Fibroblast of villous mesenchyme (primary cell): Measurements from ENCODE around the gene SF3A2. TPM values are rescaled to one million over a fixed set of nuclear protein-coding genes. Genes with fewer than 3 reads are reported as not detected.

ENCODE experiments used
- DNase-seq: peaks from one replicate; pipeline ENCODE4 v3.0.0-alpha.2; 2010; ENCODE audit warnings: low read depth
- H3K4me3 ChIP-seq: 2 replicates; pipeline ENCODE4 v1.5.1; 2011; ENCODE audit warnings: low read depth, mild to moderate bottlenecking, low read length
- total RNA-seq: library from RNA; depleted of rRNA; stranded (reverse); fragments of >200 nt; gene quantifications from 2 replicates; pipeline ENCODE4 v1.2.3, GENCODE V29; 2012
- TF ChIP-seq, protein P1 (sequence below): IDR thresholded peaks from 2 replicates; pipeline ENCODE4 v1.5.1; 2012; ENCODE audit warnings: low read depth, mild to moderate bottlenecking, low read length; ENCODE audit not compliant: insufficient read depth

The SF3A2 gene
- total RNA-seq, 1 donor: 24.6 TPM

DNA sequence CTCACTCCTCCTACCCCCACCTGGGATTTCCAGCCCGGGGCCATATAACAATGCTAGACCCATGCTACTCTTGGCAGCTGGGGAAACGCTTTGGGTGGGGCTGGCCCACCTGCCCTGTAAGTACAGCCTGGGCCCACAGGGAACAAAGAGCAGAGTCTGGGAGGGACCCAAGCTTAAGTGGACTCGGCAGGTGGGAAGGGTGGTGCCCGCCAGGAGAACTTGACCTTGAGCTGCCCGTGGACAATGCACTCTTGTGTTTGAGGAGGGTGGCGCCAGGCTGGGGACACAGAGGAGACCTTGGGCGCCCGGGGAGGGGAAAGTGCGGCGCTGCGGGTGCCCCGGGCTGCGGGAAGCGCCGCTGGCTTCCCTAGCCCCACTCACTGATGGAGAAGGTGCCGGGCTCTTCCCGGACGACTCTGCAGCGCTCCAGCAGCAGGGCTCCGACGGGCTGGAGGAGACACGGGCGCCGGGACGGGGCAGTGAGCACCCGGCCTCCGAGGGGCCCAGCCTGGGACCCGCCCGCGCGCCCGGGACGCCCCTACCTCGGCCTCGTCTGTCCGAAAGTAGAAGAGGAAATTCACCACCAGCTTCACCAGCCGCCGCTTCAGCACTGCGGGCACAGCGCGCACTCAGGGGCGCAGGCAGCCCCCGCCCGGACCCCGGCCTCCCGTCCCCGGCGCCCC lies 1.1 kb upstream of the SF3A2 start:
- no peak for DNase-seq
- TF ChIP-seq, protein P1, sequence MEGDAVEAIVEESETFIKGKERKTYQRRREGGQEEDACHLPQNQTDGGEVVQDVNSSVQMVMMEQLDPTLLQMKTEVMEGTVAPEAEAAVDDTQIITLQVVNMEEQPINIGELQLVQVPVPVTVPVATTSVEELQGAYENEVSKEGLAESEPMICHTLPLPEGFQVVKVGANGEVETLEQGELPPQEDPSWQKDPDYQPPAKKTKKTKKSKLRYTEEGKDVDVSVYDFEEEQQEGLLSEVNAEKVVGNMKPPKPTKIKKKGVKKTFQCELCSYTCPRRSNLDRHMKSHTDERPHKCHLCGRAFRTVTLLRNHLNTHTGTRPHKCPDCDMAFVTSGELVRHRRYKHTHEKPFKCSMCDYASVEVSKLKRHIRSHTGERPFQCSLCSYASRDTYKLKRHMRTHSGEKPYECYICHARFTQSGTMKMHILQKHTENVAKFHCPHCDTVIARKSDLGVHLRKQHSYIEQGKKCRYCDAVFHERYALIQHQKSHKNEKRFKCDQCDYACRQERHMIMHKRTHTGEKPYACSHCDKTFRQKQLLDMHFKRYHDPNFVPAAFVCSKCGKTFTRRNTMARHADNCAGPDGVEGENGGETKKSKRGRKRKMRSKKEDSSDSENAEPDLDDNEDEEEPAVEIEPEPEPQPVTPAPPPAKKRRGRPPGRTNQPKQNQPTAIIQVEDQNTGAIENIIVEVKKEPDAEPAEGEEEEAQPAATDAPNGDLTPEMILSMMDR: no peak
- peak overlapping the region; percentile 80 for H3K4me3 ChIP-seq

DNA sequence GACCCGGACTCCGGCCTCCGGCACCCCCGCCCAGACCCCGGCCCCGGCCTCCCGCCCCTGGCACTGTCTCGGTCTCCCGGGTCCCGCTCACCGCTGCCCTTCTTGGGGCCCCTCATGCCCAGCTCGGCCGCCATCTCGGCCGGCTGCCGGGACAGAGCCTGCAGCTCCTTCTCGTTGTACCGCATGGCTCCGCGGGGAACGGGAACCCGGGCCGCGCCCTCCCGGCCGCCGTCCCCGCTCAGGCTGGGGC lies 635 bp upstream of the SF3A2 start:
- peak overlapping the region; percentile 80 for H3K4me3 ChIP-seq
- no peak for DNase-seq
- TF ChIP-seq, protein P1: no peak

DNA sequence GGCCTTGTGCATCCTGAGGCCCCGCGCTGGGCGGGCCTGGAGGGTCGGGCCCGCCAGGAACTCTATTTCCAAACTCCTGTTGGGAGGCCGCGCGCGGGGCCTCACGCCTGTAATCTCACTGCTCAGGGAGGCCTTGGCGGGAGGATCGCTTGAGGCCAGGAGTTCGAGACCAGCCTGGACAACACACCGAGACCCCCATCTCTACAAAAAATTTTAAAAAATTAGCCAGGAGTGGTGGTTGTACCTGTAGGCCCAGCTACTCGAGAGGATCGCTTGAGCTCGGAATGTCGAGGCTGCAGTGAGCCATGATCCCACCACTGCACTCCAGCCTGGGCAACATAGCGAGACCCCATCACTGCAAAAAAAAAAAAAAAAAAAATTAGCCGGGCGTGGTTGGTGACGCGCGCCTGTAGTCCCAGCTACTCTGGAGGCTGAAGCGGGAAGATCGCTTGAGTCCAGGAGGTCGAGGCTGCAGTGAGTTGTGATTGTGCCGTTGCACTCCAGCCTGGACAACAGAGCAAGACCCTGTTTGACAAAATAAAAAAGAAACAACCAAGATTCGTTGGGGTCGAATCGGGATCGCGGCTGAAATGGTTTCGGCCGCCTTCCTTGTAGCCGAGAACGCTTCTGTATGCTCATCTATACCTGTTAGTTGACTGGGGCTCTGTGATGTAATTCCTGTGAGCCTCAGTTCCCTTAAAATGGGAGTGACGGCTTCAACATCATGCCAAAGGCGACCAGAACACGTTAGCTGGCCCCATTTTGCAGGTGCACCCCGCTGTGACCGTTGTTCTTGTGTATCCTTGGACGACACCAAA lies 636 bp downstream of the SF3A2 start:
- H3K4me3 ChIP-seq: peak overlapping the region; percentile 80
- TF ChIP-seq, protein P1: no peak
- no peak for DNase-seq

DNA sequence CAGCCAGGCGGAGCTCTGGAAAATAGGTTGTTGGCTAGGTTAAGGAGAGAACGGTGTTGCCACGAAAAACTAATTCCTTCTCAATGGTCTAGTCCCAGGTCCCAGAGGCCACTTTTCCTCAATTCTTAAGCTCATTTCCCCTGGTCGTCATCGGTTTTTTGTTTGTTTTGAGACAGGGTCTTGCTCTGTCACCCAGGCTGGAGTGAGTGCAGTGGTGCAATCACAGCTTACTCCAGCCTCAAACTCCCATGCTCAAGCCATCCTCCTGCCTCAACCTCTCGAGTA lies 1.2 kb downstream of the SF3A2 start:
- TF ChIP-seq, protein P1: no peak
- peak overlapping the region; percentile 80 for H3K4me3 ChIP-seq
- no peak for DNase-seq

- TF ChIP-seq, protein P1: no peak
- peak overlapping the region; percentile 80 for H3K4me3 ChIP-seq
- peak; percentile 34 for DNase-seq
Observed at GRCh38 chr19:2239173-2239572, 2.5 kb downstream of the SF3A2 start.

- peak; percentile 47 for DNase-seq
- H3K4me3 ChIP-seq: peak overlapping the region; percentile 42
- TF ChIP-seq, protein P1: no peak
Observed at GRCh38 chr19:2239771-2240770, 3.4 kb downstream of the SF3A2 start.
